ENCODE measurements around the gene HOXB9.

The HOXB9 gene

DNA sequence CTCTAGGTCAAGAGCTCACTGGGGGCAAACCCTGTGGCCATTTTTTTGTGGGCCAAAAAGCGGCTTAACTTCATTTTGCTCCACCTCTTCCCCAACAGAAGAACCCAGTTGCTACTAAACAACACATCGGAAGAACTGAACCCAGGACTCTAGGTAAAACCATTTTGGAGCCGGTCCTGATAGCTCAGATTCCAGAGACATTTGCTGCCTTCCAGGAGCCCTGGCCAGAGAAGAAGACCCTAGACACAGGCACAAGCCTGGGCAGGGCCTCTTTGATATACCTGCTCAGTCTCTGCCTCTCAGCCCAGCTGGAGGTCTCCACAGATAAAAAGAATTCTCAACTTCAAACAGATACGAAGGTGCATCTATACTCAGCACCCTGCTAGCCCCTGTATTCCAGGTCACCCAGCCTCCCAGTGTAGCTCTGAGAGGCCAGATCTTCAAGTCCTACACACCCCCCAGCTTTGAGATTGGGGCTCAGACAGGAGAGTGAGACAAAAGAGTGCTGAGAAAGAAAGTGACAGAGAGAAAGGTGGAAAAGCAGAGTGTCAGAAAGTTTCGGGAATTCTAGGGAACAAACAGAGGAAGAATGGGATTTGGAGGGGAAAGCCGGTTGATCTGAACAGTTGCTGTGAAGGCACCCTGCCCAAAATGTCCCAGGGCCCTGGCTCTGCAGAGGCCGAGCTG lies 6.6 kb upstream of the HOXB9 start:
- DNase-seq (ENCODE audit: insufficient read length, low spot score) (no peak), FAIRE-seq (no peak)

DNA sequence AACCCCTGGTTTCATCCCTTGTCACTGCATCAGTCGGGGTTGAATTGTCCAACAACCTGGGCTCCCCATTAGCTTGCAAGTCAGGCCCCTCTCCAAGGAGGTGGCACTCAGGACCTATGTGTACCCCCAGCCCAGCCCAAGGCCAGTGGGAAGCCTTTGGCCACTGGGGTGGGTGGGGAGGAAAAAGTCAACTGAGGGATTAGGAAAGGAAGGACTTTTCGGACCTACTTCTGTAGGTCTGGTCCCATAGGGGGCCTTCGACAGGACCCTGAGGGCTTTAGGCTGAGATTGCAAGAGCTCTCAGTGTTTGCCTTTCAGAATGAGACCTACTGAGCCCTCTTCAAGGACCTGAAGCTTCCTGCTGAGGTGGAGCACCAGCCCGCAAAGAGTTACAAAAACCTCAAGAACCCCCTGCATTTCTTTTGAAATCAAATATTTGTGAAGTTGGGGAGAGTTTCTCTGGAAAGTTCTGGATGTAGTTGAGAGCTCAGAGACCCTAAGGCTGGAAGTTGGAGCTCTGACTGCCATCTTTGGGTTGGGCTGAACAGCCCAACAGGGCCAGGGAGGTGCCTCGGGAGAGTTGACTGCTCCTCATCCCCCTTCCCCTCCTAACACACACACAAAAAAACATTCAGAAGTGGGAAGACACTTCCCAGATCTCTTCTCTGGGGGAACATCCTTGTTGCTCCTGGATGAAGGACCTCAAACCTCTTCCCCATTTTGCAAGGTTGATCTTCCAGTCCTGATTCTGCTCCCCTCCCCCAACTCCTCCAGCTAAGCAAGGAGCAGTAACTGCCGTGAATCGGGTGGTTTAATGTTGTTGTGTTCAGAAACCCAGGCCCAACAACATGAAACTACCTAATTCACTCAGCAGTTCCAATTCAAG lies 5.8 kb upstream of the HOXB9 start:
- no peak for DNase-seq (ENCODE audit: insufficient read length, low spot score)
- no peak for TF ChIP-seq POLR2A (IDR thresholded peaks at IDR 0.05; ENCODE audit: low read depth, low read length)
- FAIRE-seq, result no peak

More for the DNA sequence above, 6.6 kb upstream of the HOXB9 start:
- no peak for TF ChIP-seq POLR2A (IDR thresholded peaks at IDR 0.05; ENCODE audit: low read depth, low read length)

DNA sequence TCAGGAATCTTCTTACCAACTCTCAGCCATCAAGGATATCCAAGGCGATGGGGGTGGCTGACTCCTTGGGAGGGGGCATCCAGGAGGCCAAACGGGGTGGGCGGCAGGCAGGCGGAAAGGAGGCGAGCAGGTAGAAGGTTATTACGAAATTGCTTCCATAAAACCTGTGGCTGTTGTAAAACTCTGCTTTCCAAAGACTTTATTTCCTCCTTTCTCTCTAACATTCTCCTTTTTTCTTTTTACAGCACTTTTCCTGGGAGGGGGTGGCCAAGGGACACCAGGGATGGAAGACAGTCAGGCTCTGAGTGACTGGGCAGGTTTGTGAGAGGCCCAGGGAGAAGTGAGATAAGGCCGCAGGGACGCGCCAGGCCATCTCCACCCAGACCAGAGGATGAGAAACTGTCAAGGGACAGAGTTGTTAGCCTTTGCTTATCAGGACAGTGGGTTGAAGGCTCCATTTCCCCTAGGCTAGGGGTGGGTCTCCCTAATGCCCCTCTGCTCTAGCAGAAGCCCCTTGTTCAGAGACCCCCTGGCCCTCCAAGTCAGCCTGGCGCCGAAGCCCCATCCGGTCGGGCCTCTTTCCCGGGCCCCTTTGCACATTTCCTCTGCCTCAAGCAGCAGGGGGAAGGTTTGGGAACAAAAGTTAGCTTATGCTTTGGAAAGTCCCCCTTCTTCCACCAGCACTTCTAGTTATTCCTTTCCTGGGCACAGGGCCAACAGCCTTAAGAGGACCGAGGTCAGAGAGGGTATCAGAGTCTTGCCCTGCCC lies 5.0 kb upstream of the HOXB9 start:
- no peak for DNase-seq (ENCODE audit: insufficient read length, low spot score)
- TF ChIP-seq POLR2A (IDR thresholded peaks at IDR 0.05; ENCODE audit: low read depth, low read length), result no peak
- FAIRE-seq, result no peak

DNA sequence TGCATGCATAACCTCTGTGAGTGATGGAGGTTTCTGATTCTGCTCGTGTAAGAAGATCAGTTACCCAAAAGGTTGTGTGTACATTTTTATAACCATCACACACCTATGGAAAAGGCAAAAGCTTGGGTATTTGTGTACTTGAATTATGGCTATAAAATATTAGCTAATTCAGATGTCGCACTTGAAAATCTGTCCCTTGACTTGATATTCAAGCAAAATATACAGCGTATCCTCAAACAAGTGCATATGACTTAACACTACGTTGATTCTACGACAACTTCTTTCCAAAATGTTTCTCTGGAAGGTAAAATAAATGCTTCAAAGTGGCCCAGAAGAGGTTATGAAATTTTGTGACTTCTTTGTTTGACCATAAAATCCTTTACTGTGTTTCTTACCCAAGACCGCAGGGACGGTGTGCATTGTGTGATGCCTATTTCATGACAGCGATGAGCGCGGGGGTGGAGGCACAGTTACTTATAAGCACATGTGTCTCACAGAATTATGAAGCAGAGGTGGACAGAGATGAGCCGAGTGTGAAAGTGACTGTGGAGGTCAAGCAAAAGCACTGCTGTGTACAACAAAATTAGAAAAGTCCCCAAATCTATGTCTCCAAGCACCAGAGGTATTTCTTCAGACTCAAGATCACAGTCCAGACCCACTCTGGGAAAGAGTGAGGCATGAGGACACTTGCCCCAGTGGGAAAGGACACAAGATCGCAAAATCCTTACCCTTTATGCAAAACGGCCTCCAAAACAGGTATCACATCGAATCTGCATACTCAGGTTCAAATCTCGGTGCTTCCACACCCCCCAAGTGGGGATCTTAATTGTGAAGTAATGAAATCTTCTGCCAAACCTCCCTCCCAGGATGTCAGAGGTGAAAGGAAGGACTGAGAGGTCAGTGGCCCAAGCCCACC lies 4.1 kb upstream of the HOXB9 start:
- TF ChIP-seq POLR2A (IDR thresholded peaks at IDR 0.05; ENCODE audit: low read depth, low read length), result no peak
- no peak for FAIRE-seq
- DNase-seq (ENCODE audit: insufficient read length, low spot score), result no peak

DNA sequence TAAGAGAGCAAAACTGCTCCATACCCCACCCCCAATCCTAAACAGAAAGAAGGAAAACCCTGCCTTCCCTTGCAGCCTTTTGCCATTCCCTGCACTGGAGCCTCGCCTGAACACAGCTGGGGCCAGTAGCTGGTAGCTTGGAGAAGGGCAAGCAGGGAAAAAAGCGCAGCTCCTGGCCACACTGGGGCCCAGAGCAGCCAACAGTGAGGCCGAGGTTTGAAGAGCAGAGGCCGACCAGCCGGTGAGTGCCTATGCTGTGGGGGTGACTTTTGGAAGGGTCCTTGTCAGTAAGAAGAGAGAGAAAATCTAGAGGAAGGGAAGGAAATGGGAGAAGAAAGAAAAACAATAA lies 3.2 kb upstream of the HOXB9 start:
- FAIRE-seq (no peak), DNase-seq (ENCODE audit: insufficient read length, low spot score) (no peak)
- TF ChIP-seq POLR2A (IDR thresholded peaks at IDR 0.05; ENCODE audit: low read depth, low read length), result no peak

DNA sequence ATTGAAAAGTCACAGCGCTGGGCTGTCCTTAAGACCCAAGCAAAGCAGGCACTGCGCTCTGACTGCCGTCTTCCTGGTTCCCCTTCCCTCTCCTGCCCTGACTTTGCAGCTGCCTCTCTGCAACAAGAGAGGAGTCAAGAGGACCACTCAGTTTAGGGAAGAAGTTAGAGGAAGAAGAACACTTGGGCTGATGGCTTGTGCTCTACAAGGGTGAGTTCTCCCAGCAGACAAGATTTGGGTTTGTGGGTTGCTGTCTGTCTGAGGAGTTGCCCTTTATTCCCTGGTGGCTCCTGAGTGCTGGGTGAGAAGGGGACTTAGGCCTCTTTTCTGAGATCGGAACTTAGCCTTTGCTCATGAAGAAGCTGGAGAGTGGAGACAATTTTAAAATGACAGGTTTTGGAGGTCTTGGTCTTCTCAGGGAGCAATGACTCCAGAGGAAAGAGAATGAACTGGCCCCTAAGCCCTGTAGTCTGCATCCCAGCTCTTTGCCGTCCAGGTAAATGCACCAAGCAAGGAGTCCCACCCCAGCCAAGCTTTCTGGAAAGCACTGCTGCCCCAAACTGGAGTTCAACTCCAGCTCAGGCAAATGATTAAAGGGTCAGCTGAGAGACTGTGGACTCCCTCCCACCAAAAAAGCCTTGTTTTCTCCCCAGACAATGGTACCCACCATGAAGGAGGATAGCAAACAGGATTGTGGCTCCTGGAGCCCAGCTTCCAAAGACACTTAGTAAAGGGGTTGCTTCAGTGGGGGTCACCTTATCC lies 2.7 kb upstream of the HOXB9 start:
- no peak for FAIRE-seq
- no peak for TF ChIP-seq POLR2A (IDR thresholded peaks at IDR 0.05; ENCODE audit: low read depth, low read length)
- no peak for DNase-seq (ENCODE audit: insufficient read length, low spot score)

DNA sequence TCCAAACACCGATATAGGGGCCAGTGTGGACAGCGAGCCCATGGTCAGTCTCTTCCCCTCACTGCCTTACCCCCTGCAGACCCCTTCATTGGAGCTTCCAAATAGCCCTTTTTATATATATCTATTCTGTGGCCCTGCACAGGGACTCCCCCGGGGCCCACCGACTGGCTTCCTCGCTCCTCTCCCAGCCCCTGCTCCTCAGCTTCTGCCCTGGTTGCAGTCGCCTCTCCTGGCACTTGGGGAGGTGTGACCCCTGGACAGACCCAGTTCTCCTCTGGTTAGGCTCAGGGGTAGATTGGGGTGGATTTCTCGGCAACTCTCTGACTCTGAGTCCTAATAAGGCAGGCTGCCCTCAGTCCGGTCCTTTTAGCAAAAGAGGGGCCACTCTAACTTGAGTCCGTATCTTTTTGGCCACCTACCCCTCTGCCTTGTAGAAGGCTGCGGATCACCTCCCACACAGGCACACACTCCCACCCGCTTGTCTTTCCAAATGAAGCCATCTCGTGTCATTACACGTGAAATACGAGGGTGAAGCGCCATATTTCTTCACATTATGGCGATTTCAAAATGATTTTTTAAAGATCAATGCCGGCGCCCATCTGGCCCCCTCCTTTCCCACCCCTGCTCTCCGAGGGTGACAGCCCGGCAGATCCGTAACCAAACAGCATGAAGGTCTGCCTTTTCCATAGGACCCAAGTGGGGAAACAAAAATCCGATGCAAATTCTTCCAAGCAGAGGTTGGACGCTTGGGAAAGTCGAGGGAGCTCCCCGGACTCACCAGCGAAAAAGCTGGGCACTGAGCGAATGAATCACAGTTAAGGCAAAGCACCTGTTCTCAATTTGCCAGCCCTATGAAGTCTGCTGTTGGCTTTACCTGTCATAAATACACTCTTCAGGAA lies 1.7 kb upstream of the HOXB9 start:
- TF ChIP-seq POLR2A (IDR thresholded peaks at IDR 0.05; ENCODE audit: low read depth, low read length), result no peak
- DNase-seq (ENCODE audit: insufficient read length, low spot score), result no peak
- FAIRE-seq, result no peak

DNA sequence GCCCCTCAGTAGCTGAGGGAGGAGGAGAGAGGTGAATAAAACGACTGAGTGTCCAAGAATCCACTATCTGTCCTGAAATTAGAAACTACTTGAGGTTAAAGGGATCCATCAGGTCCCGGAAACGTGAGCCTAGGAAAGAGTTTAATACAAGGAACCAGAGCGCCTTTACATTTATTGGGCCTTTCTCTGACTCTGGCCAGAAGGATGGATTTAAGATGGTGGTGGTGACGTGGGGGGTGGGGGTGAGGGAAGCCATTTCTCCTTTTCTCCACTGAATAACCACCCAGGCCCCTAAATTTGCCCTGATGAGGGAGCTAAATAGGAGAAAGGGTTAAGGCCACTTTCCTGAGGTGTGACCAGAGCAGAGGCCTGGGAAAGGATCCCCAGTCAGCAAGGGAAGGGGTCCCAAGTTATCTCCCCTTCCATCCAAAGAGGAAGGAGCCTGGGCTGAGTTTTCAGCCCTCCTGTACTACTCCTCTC lies 1.0 kb upstream of the HOXB9 start:
- TF ChIP-seq POLR2A (IDR thresholded peaks at IDR 0.05; ENCODE audit: low read depth, low read length), result no peak
- DNase-seq (ENCODE audit: insufficient read length, low spot score), result no peak
- FAIRE-seq, result no peak

DNA sequence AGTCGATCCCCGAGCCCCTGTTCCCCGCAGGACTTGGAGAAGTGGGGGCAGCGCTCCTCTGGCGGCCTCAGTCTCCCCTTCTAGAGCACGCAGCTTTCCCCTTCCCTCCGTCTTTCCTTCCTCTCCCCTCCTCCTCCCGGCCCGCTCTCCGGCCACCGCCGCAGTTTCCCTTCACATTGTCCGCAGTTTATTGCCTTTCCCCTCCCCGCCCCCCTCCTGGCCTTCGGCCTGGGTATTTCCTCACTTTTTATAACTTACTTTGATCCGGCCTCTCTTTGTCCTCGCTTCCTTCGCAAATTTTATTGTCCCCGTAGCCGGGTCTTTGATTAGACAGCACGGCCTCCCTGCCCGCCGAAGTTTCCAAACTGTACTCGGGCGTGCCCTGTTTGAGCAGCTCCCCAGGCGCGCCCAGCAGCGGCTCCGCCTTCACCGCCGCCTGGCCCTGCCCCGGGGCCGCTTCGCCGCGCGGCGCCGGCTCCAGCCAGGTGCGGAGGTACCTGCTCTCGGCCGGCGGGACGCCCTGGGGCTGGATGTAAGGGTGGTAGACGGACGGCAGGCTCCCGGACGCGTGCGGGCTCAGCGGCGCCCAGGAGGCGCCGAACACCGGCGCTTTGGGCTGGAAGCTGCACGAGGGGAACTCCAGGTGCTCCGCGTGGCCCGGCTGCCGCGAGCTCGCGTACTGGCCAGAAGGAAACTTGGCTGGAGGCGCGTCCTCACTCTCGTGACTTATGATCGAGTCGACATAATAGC lies 488 bp downstream of the HOXB9 start:
- no peak for TF ChIP-seq POLR2A (IDR thresholded peaks at IDR 0.05; ENCODE audit: low read depth, low read length)
- FAIRE-seq, result no peak
- DNase-seq (ENCODE audit: insufficient read length, low spot score), result no peak

DNA sequence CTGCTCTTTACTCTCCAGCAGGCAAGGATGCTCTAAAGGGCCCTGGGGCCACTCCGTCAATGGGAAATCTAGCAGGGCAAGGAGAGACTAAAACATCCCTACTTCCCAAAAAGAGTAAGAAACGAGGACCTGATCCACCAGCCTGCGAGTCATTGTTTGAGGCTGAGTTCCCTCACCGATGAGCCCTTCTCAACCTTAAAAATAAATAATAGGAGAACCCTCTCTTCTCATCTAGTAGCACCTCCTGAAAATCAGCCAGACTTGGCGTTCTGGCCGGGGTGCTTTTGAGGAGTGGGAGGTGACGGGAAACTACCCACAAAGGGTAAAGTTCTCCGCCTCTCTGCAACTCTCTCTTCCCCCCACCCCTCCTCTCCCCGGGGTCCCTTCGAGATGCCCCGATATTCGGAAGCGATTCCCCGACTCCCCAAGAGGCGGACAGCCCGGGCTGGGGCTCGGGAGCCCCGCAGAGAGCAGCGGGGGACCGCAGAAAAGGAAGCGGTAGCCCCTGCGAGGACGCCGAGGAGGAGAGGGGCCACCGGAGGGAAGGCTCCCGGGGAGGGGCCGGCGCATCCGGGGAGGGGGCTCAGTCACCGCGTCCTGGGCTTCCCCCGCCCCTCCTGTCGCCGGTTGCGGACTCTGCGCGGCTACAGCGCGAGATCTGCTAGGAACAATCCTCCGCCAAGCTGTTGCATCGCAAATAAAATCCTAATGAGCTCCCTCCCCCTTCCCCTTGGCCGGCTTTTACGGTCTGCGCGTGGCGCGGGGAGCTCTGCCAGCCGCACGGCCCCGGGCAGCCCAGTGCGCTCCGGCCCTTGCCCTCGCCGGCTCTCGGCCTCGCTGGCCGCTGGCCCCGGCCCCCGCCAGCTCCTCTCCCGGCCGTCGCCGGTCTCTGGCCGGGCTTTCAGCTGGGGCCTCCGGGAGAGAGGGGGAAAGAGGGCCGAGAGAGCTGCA lies 1.3 kb downstream of the HOXB9 start:
- TF ChIP-seq POLR2A (IDR thresholded peaks at IDR 0.05; ENCODE audit: low read depth, low read length), result no peak
- FAIRE-seq, result no peak
- no peak for DNase-seq (ENCODE audit: insufficient read length, low spot score)

Measured in H54 (cell line).